Fibroblast of lung (primary cell): ENCODE results near the gene KRT37.

Source experiments
- EZH2 ChIP-seq: IDR thresholded peaks from 2 replicates; pipeline ENCODE4 v1.5.1; 2012; ENCODE audit warnings: low read length, control low read depth, mild to moderate bottlenecking; ENCODE audit errors: missing control alignments
- TF ChIP-seq, protein P1 (sequence below), 2 donors: IDR thresholded peaks in 1 of 2; conservative IDR thresholded peaks in 1 of 2; 1 replicate in 1 of 2; 2 replicates in 1 of 2; pipeline ENCODE4 v1.5.1; 2011 to 2012; ENCODE audit warnings: low read length in 2 of 2, control low read depth in 1 of 2, inconsistent platforms in 1 of 2, low read depth in 1 of 2, mild to moderate bottlenecking in 1 of 2

- TF ChIP-seq EZH2 = no peak
- TF ChIP-seq, protein P1, sequence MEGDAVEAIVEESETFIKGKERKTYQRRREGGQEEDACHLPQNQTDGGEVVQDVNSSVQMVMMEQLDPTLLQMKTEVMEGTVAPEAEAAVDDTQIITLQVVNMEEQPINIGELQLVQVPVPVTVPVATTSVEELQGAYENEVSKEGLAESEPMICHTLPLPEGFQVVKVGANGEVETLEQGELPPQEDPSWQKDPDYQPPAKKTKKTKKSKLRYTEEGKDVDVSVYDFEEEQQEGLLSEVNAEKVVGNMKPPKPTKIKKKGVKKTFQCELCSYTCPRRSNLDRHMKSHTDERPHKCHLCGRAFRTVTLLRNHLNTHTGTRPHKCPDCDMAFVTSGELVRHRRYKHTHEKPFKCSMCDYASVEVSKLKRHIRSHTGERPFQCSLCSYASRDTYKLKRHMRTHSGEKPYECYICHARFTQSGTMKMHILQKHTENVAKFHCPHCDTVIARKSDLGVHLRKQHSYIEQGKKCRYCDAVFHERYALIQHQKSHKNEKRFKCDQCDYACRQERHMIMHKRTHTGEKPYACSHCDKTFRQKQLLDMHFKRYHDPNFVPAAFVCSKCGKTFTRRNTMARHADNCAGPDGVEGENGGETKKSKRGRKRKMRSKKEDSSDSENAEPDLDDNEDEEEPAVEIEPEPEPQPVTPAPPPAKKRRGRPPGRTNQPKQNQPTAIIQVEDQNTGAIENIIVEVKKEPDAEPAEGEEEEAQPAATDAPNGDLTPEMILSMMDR (conservative IDR thresholded peaks at IDR 0.05 in 1 of 2, IDR thresholded peaks at IDR 0.05 in 1 of 2; ENCODE audit: low read depth in 1 of 2, low read length in 2 of 2) = no peak
Observed at GRCh38 chr17:41377546-41377945, 46.8 kb downstream of the KRT37 start.
